Heart right ventricle (tissue), 16 donors: ENCODE data around the gene P2RY13. TPM values are rescaled to one million over a fixed set of nuclear protein-coding genes. Genes with fewer than 3 reads are reported as not detected.

Experiments used
- ATAC-seq, 8 donors: fragments of 200-7000 bp; cut with Tn5 transposase; one replicate each; pipeline ENCODE4 v1.9.1; 2020; ENCODE audit warnings: mild to moderate bottlenecking in 8 of 8, moderate library complexity in 8 of 8, moderate number of reproducible peaks in 1 of 8
- DNase-seq, 2 donors: peaks; one replicate each; pipeline ENCODE4 v3.0.0-alpha.2; 2020
- H3K27ac ChIP-seq, 10 donors: fragments of 200-600 bp; sonication (generic) in 2 of 10; one replicate each; pipeline versions ENCODE4 v1.5.0 to v1.8.0; 2020 to 2022; ENCODE audit warnings: mild to moderate bottlenecking in 3 of 10
- H3K27me3 ChIP-seq, 7 donors: fragments of 200-600 bp; one replicate each; pipeline ENCODE4 v1.8.0; 2021 to 2022; ENCODE audit warnings: mild to moderate bottlenecking in 2 of 7
- H3K36me3 ChIP-seq, 9 donors: fragments of 200-600 bp; sonication (generic) in 1 of 9; one replicate each; pipeline versions ENCODE4 v1.5.0 to v1.8.0; 2020 to 2022; ENCODE audit warnings: mild to moderate bottlenecking in 2 of 9
- H3K4me1 ChIP-seq, 9 donors: fragments of 200-600 bp; sonication (generic) in 1 of 9; one replicate each; pipeline versions ENCODE4 v1.5.0 to v1.8.0; 2020 to 2022; ENCODE audit warnings: mild to moderate bottlenecking in 4 of 9
- H3K4me3 ChIP-seq, 10 donors: fragments of 200-600 bp; sonication (generic) in 2 of 10; one replicate each; pipeline versions ENCODE4 v1.5.0 to v1.8.0; 2020 to 2022; ENCODE audit warnings: mild to moderate bottlenecking in 7 of 10, moderate library complexity in 2 of 10
- H3K9me3 ChIP-seq, 11 donors: fragments of 200-600 bp in 10 of 11; sonication (generic) in 2 of 11; one replicate each; pipeline versions ENCODE4 v1.5.0 to v1.8.0; 2013 to 2022; ENCODE audit warnings: mild to moderate bottlenecking in 2 of 11, control low read depth in 1 of 11, moderate library complexity in 1 of 11
- CTCF ChIP-seq, 9 donors: fragments of 200-600 bp; sonication (generic) in 2 of 9; IDR thresholded peaks; one replicate each; pipeline versions ENCODE4 v1.5.0 to v1.8.0; 2021 to 2022; ENCODE audit warnings: antibody characterized with exemption in 9 of 9, mild to moderate bottlenecking in 5 of 9, moderate library complexity in 1 of 9
- WGBS, 2 donors: extraction: QIAGEN DNeasy Blood & Tissue Kit; methylation state at CpG; one replicate each; pipeline ENCODE4 v1.1.7; 2013; ENCODE audit warnings: inconsistent platforms in 1 of 2; 5-methylcytosine and 5-hydroxymethylcytosine counted together
- intact Hi-C, 10 donors: fragments of 100-400 bp; cut with DNase I; formaldehyde crosslinking; loops; one replicate each; pipeline versions ENCODE4 v1.11.1 to v1.14.2; 2022
- polyA plus RNA-seq, 2 donors: library from polyadenylated mRNA; stranded (reverse); fragments of 200-250 nt; gene quantifications; one replicate each; pipeline ENCODE4 v1.2.3, GENCODE V29; 2013
- total RNA-seq, 10 donors: library from RNA; stranded (reverse); fragmentation: NEBNext Ultra II Directional in 3 of 10; extraction: Animal tissue kit (Norgen Biotek cat#: 25700) in 3 of 10; gene quantifications; one replicate each; pipeline versions ENCODE4 v1.2.1 to v1.2.4, GENCODE V29; 2021 to 2023
- donor health status: Arrhythmogenic right ventricular cardiomyopathy.
- donor health status: ischemic (EF 13 %, LVEDD 7.1; RV severe dilation, severe dysfunction).
- donor health status: healthy with polysubstance abuse.
- donor health status: DM: no; HTN: yes; CAD: no.
- donor health status: DM: no; HTN: no; CAD: no.
- donor health status: ischemic (EF 25% LVEDD 6.9; RV normal size, moderate dysfunction).
- donor health status: ischemic (EF 25% LVEDD 5.7; RV mildly dilated, moderate dysfunction).
- donor health status: healthy.
- donor health status: DM: yes; HTN: yes; CAD: no.
- donor health status: Ischemic cardiomyopathy.
- donor health status: ischemic (EF 35%, LVEDD 5.7; RV mildly dilated, moderate dysfunction).
- donor health status: nonischemic (EF 11% LVEDD 7.7; RV severe dilation, severe dysfunction).
- donor health status: DM: yes; HTN: yes; CAD: no.
- donor health status: PGD.
- donor health status: ischemic (EF 29% LVEDD 5.4; RV normal size, mild dysfunction).
- donor health status: nonischemic (EF 23%, LVEDD 6.1; RV moderate dilation, normal function).

The P2RY13 gene
- total and polyA plus RNA-seq, 12 donors = 0.14 to 4.9 (median 0.39) TPM

GRCh38 chr3:151367448-151367847, 38.1 kb upstream of the P2RY13 start:
- H3K27me3 ChIP-seq = no peaks in the 10 kb centered on the region
- ATAC-seq (no peak), DNase-seq (no peak)
- peaks cover 0 to 7% (median 0%) of the 10 kb centered on the region in 9 donors for H3K4me1 ChIP-seq
- H3K9me3 ChIP-seq = no peaks in the 10 kb centered on the region
- no peak overlapping the region for H3K27ac ChIP-seq
- no peaks in the 10 kb centered on the region for H3K36me3 ChIP-seq
- intact Hi-C loops = no loop called here
- WGBS, 2 donors = 80 to 84% methylated on average over 5 of the region's 5 CpGs
- no peak overlapping the region for H3K4me3 ChIP-seq
- TF ChIP-seq CTCF (IDR thresholded peaks at IDR 0.05) = no peak

GRCh38 chr3:151366993-151367392, 37.6 kb upstream of the P2RY13 start:
- Histone ChIP-seq H3K4me1 (peaks cover 0 to 10% (median 0%) of the 10 kb centered on the region in 9 donors), H3K36me3 (no peaks in the 10 kb centered on the region), H3K27ac (no peak overlapping the region), H3K9me3 (no peaks in the 10 kb centered on the region), H3K4me3 (no peak overlapping the region), H3K27me3 (no peaks in the 10 kb centered on the region)
- no peak for TF ChIP-seq CTCF (IDR thresholded peaks at IDR 0.05)
- ATAC-seq = no peak
- intact Hi-C loops = no loop called here
- no peak for DNase-seq
- 79 to 86% methylated on average over 3 of the region's 3 CpGs for WGBS, 2 donors

- TF ChIP-seq CTCF (IDR thresholded peaks at IDR 0.05) = no peak
- H3K27ac ChIP-seq = peak overlapping the region in 1 of 10 donors; percentile 29
- H3K36me3 ChIP-seq = no peaks in the 10 kb centered on the region
- H3K4me1 ChIP-seq = peaks cover 0 to 10% (median 0%) of the 10 kb centered on the region in 9 donors
- DNase-seq (no peak), ATAC-seq (no peak)
- WGBS, 2 donors = 70 to 81% methylated on average over 3 of the region's 3 CpGs
- intact Hi-C loops = no loop called here
- no peaks in the 10 kb centered on the region for H3K9me3 ChIP-seq
- no peak overlapping the region for H3K4me3 ChIP-seq
- H3K27me3 ChIP-seq = no peaks in the 10 kb centered on the region
These were observed 33.4 kb upstream of the P2RY13 start for GRCh38 chr3:151362751-151363174.

GRCh38 chr3:151357463-151357850, 28.1 kb upstream of the P2RY13 start:
- TF ChIP-seq CTCF (IDR thresholded peaks at IDR 0.05) = no peak
- WGBS, 2 donors = 73 to 80% methylated on average over 2 of the region's 2 CpGs
- H3K36me3 ChIP-seq = no peaks in the 10 kb centered on the region
- H3K27me3 ChIP-seq = no peaks in the 10 kb centered on the region
- no peak for ATAC-seq
- no peaks in the 10 kb centered on the region for H3K9me3 ChIP-seq
- no peak for DNase-seq
- peaks cover 0 to 24% (median 0%) of the 10 kb centered on the region in 9 donors for H3K4me1 ChIP-seq
- H3K4me3 ChIP-seq = no peak overlapping the region
- intact Hi-C loops = no loop called here
- H3K27ac ChIP-seq = no peak overlapping the region
